Endothelial cell of umbilical vein (primary cell): ENCODE data around the gene MEGF11.

Experiments
- CTCF ChIP-seq, 2 donors: IDR thresholded peaks; 1 replicate in 1 of 2; 2 replicates in 1 of 2; pipeline ENCODE4 v1.5.1; 2011; ENCODE audit warnings: low read length in 2 of 2, mild to moderate bottlenecking in 2 of 2, moderate library complexity in 2 of 2, control low read depth in 1 of 2, inconsistent platforms in 1 of 2, low read depth in 1 of 2; ENCODE audit not compliant: insufficient read depth in 1 of 2; ENCODE audit errors: extremely low read depth in 1 of 2
- EZH2 ChIP-seq: IDR thresholded peaks from 2 replicates; pipeline ENCODE4 v1.6.1; 2012; ENCODE audit warnings: borderline replicate concordance, low read depth, mild to moderate bottlenecking, moderate library complexity, low read length, inconsistent platforms; ENCODE audit not compliant: severe bottlenecking
- FOS ChIP-seq: IDR thresholded peaks from 2 replicates; pipeline ENCODE4 v1.6.1; 2011; ENCODE audit warnings: mild to moderate bottlenecking, low read length, moderate library complexity, borderline replicate concordance; ENCODE audit not compliant: insufficient read depth
- MYC ChIP-seq: IDR thresholded peaks from one replicate; pipeline ENCODE4 v1.6.1; 2011; ENCODE audit warnings: mild to moderate bottlenecking, low read depth, low read length
- POLR2A ChIP-seq: IDR thresholded peaks from 2 replicates; pipeline ENCODE4 v1.6.1; 2012; ENCODE audit warnings: low read depth, mild to moderate bottlenecking, control low read depth, low read length
- POLR2AphosphoS5 ChIP-seq: IDR thresholded peaks from 2 replicates; pipeline ENCODE4 v1.6.1; 2012; ENCODE audit warnings: low read depth, mild to moderate bottlenecking, control low read depth, low read length, moderate library complexity; ENCODE audit not compliant: insufficient read depth

- TF ChIP-seq CTCF (IDR thresholded peaks at IDR 0.05; ENCODE audit: extremely low read depth in 1 of 2, insufficient read depth in 1 of 2, low read depth in 1 of 2, low read length in 2 of 2) (no peak), POLR2AphosphoS5 (no peak), POLR2A (no peak), FOS (no peak), EZH2 (no peak), MYC (no peak)
Observed at GRCh38 chr15:66098022-66098363, 155.6 kb downstream of the MEGF11 start.
